Neural cell (in vitro differentiated cells): ENCODE data around the gene CLEC20A. TPM values are rescaled to one million over a fixed set of nuclear protein-coding genes. Genes with fewer than 3 reads are reported as not detected.

ENCODE experiments used
- H2AFZ ChIP-seq: fragments of 200-600, 300-800 bp; sonication (generic), shearing (Covaris generic); 2 replicates; pipeline ENCODE4 v1.6.0; 2014; ENCODE audit warnings: low read depth, mild to moderate bottlenecking, antibody characterized with exemption, low read length, moderate library complexity
- H3F3A ChIP-seq: fragments of 200-600 bp; shearing (Covaris generic); 2 replicates; pipeline ENCODE4 v1.6.1; 2016; ENCODE audit warnings: mild to moderate bottlenecking, moderate library complexity, mixed read lengths, antibody characterized with exemption, low read length; ENCODE audit not compliant: insufficient read depth, poor library complexity, severe bottlenecking
- H3K27ac ChIP-seq: fragments of 200-600, 300-800 bp; sonication (generic), shearing (Covaris generic); 2 replicates; pipeline ENCODE4 v1.5.1; 2014; ENCODE audit warnings: mild to moderate bottlenecking, low read length, moderate library complexity
- H3K27me3 ChIP-seq: fragments of 300-800, 200-600 bp; sonication (generic), shearing (Covaris generic); 2 replicates; pipeline ENCODE4 v1.6.0; 2014; ENCODE audit warnings: mild to moderate bottlenecking, low read depth, low read length, moderate library complexity; ENCODE audit not compliant: insufficient read depth
- H3K36me3 ChIP-seq: fragments of 300-800, 200-600 bp; sonication (generic), shearing (Covaris generic); 2 replicates; pipeline ENCODE4 v1.5.1; 2014; ENCODE audit warnings: mild to moderate bottlenecking, antibody characterized with exemption, low read length, moderate library complexity; ENCODE audit not compliant: insufficient read depth
- H3K4me2 ChIP-seq: fragments of 300-800, 200-600 bp; sonication (generic), shearing (Covaris generic); 2 replicates; pipeline ENCODE4 v1.6.0; 2014; ENCODE audit warnings: mild to moderate bottlenecking, low read length
- H3K4me3 ChIP-seq: fragments of 300-800, 200-600 bp; sonication (generic), shearing (Covaris generic); 2 replicates; pipeline ENCODE4 v1.5.1; 2014; ENCODE audit warnings: mild to moderate bottlenecking, low read length, moderate library complexity
- H3K79me2 ChIP-seq: fragments of 200-600 bp; shearing (Covaris generic); replicated peaks from 2 replicates; pipeline ENCODE4 v1.6.0; 2014; ENCODE audit warnings: mild to moderate bottlenecking, low read length, moderate library complexity; ENCODE audit not compliant: insufficient read depth
- H3K9ac ChIP-seq: fragments of 300-800, 200-600 bp; sonication (generic), shearing (Covaris generic); 2 replicates; pipeline ENCODE4 v1.6.1; 2016; ENCODE audit warnings: mild to moderate bottlenecking, low read length, mixed read lengths
- H3K9me2 ChIP-seq: fragments of 200-600 bp; shearing (Covaris generic); 2 replicates; pipeline ENCODE4 v1.6.1; 2016; ENCODE audit warnings: mild to moderate bottlenecking, low read length, mixed read lengths; ENCODE audit not compliant: insufficient read depth
- H3K9me3 ChIP-seq: fragments of 200-600, 300-800 bp; sonication (generic), shearing (Covaris generic); 2 replicates; pipeline ENCODE4 v1.6.1; 2016; ENCODE audit warnings: mild to moderate bottlenecking, mixed run types, low read length, moderate library complexity, mixed read lengths
- H4K20me1 ChIP-seq: fragments of 200-600 bp; shearing (Covaris generic); 2 replicates; pipeline ENCODE4 v1.6.1; 2016; ENCODE audit warnings: mild to moderate bottlenecking, mixed run types; ENCODE audit not compliant: insufficient read depth
- CTCF ChIP-seq: fragments of 450-650 bp; IDR thresholded peaks from 2 replicates; pipeline ENCODE4 v1.5.1; 2014; ENCODE audit warnings: antibody characterized with exemption, mild to moderate bottlenecking, moderate library complexity; ENCODE audit not compliant: poor library complexity, severe bottlenecking
- EP300 ChIP-seq: fragments of 450-650 bp; conservative IDR thresholded peaks from 2 replicates; pipeline ENCODE4 v1.6.1; 2014; ENCODE audit warnings: antibody characterized with exemption, mild to moderate bottlenecking, moderate library complexity; ENCODE audit not compliant: poor library complexity, severe bottlenecking
- EZH2 ChIP-seq: fragments of 200-600, 300-800 bp; shearing (Covaris generic), sonication (generic); IDR thresholded peaks from 2 replicates; pipeline ENCODE4 v1.6.1; 2014; ENCODE audit warnings: antibody characterized with exemption, low read length, borderline replicate concordance, mild to moderate bottlenecking; ENCODE audit not compliant: insufficient read depth, poor library complexity, severe bottlenecking
- MXI1 ChIP-seq: fragments of 450-650 bp; conservative IDR thresholded peaks from 2 replicates; pipeline ENCODE4 v1.6.1; 2014; ENCODE audit warnings: antibody characterized with exemption, mild to moderate bottlenecking; ENCODE audit not compliant: poor library complexity, severe bottlenecking
- POLR2AphosphoS5 ChIP-seq: IDR thresholded peaks from 2 replicates; pipeline ENCODE4 v1.6.1; 2012
- RAD21 ChIP-seq: fragments of 450-650 bp; conservative IDR thresholded peaks from 2 replicates; pipeline ENCODE4 v1.6.1; 2014; ENCODE audit warnings: antibody characterized with exemption, mild to moderate bottlenecking, moderate library complexity
- REST ChIP-seq: IDR thresholded peaks from 2 replicates; pipeline ENCODE4 v1.6.1; 2012; ENCODE audit warnings: borderline replicate concordance
- SMC3 ChIP-seq: fragments of 450-650 bp; conservative IDR thresholded peaks from 2 replicates; pipeline ENCODE4 v1.6.1; 2014; ENCODE audit warnings: antibody characterized with exemption, mild to moderate bottlenecking, moderate library complexity; ENCODE audit not compliant: poor library complexity
- TAF1 ChIP-seq: IDR thresholded peaks from 2 replicates; pipeline ENCODE4 v1.6.1; 2012; ENCODE audit warnings: low read depth
- polyA minus RNA-seq: library from RNA; depleted of rRNA, polyadenylated mRNA; stranded (reverse); fragments of >200 nt; gene quantifications from 2 replicates; pipeline ENCODE4 v1.2.3, GENCODE V29; 2014
- polyA plus RNA-seq: library from polyadenylated mRNA; depleted of rRNA; stranded (reverse); fragments of >200 nt; gene quantifications from 2 replicates; pipeline ENCODE4 v1.2.3, GENCODE V29; 2014

CLEC20A gene
- polyA plus RNA-seq = 0.78 TPM in 1 of 2 replicates, not detected in the other
- polyA minus RNA-seq = not detected in 2 replicates

GRCh38 chr1:178496410-178497135 is at the start of gene CLEC20A:
TSS of gene CLEC20A (minus strand) at chr1:178496964. CDS start at chr1:178496939, 25 bp downstream.
- no peaks in the 10 kb centered on the region for H3K27me3 ChIP-seq
- no peaks in the 10 kb centered on the region for H3K36me3 ChIP-seq
- H3K4me3 ChIP-seq = no peak within 1 kb of the TSS
- H3K9me2 ChIP-seq = no peaks in the 10 kb centered on the region
- H2AFZ ChIP-seq = no peak within 1 kb of the TSS
- H3K79me2 ChIP-seq = no peaks in the 10 kb centered on the region
- H3K9me3 ChIP-seq = no peaks in the 10 kb centered on the region
- TF ChIP-seq EZH2 = no peak
- no peak for TF ChIP-seq CTCF
- TF ChIP-seq EP300 = no peak
- H3K4me2 ChIP-seq = no peak within 1 kb of the TSS
- H3K9ac ChIP-seq = no peak within 1 kb of the TSS
- no peaks in the 10 kb centered on the region for H4K20me1 ChIP-seq
- no peaks in the 10 kb centered on the region for H3F3A ChIP-seq
- no peak within 1 kb of the TSS for H3K27ac ChIP-seq

- Histone ChIP-seq H3K4me2 (no peak overlapping the region), H3K79me2 (no peaks in the 10 kb centered on the region), H2AFZ (no peak overlapping the region), H3K9ac (no peak overlapping the region), H3K4me3 (no peak overlapping the region), H3F3A (no peaks in the 10 kb centered on the region), H3K36me3 (no peaks in the 10 kb centered on the region), H3K9me3 (no peaks in the 10 kb centered on the region), H3K27me3 (no peaks in the 10 kb centered on the region), H3K27ac (no peak overlapping the region), H4K20me1 (no peaks in the 10 kb centered on the region), H3K9me2 (no peaks in the 10 kb centered on the region)
- TF ChIP-seq EZH2 = no peak
- no peak for TF ChIP-seq SMC3
- no peak for TF ChIP-seq MXI1
- no peak for TF ChIP-seq RAD21
- TF ChIP-seq TAF1 = no peak
- no peak for TF ChIP-seq CTCF
- no peak for TF ChIP-seq REST
- TF ChIP-seq POLR2AphosphoS5 = no peak
- TF ChIP-seq EP300 = no peak
Observed at GRCh38 chr1:178544531-178544930, 47.8 kb upstream of the CLEC20A start.
